ENCODE measurements around the gene KLF5. TPM values are rescaled to one million over a fixed set of nuclear protein-coding genes. Genes with fewer than 3 reads are reported as not detected.

KLF5 gene
- total and polyA plus RNA-seq, 10 of the 15 experiments (the other 5 are each of a cell fraction or from before 2014, with no cell fraction given), result 0.43 to 5.2 (median 1.0) TPM

GRCh38 chr13:73070451-73071098 lies 11.8 kb downstream of the KLF5 start:
- Histone ChIP-seq H3K9me3 (replicated peaks; ENCODE audit: control insufficient read depth, insufficient read depth, low read length) (no peaks in the 10 kb centered on the region), H3K36me3 (ENCODE audit: control insufficient read depth in 2 of 2, insufficient read depth in 2 of 2, low read length in 1 of 2) (no peaks in the 10 kb centered on the region), H3K79me2 (ENCODE audit: control insufficient read depth, insufficient read depth, low read length) (no peaks in the 10 kb centered on the region), H3K27ac (ENCODE audit: control insufficient read depth, insufficient read depth) (no peak overlapping the region), H3K9ac (ENCODE audit: control insufficient read depth, insufficient read depth, low read length) (no peak overlapping the region), H3K4me2 (ENCODE audit: control insufficient read depth, insufficient read depth) (no peak overlapping the region), H3K27me3 (replicated peaks in 1 of 2; ENCODE audit: control insufficient read depth in 2 of 2, insufficient read depth in 2 of 2, low read length in 1 of 2) (no peaks in the 10 kb centered on the region), H2AFZ (ENCODE audit: control insufficient read depth, low read depth, low read length) (no peak overlapping the region), H3K4me3 (no peak overlapping the region), H3K4me1 (ENCODE audit: control insufficient read depth, insufficient read depth, low read length) (peaks cover 3% of the 10 kb centered on the region; the same call in 1 of the 2 replicates), H4K20me1 (ENCODE audit: control insufficient read depth, insufficient read depth) (no peaks in the 10 kb centered on the region)
- no peak for DNase-seq (ENCODE audit: low read depth, low spot score)
- no peak for FAIRE-seq
- BruUV-seq (replicated peaks), result no TSS peak
- WGBS (ENCODE audit: insufficient coverage, insufficient replicate concordance, low lambda C conversion rate, missing lambda C conversion rate), result 59% methylated on average over 5 of the region's 5 CpGs
- ATAC-seq, result no peak
- RAD21 ChIA-PET (ENCODE audit: unreplicated experiment), result interaction anchor here (0.5 to 1.6 kb wide), 2 partner anchors 10 to 74 kb away, joined by 3 to 4 read pairs; no protein-coding TSS in a partner anchor
- POLR2A ChIA-PET, result no interaction called here
- TF ChIP-seq NKRF (conservative IDR thresholded peaks at IDR 0.05), result no peak
- TF ChIP-seq RB1 (IDR thresholded peaks at IDR 0.05; ENCODE audit: borderline replicate concordance), result no peak
- TF ChIP-seq NFIC (IDR thresholded peaks at IDR 0.05; ENCODE audit: low read depth, low read length), result no peak
- no peak for TF ChIP-seq CHD4 (IDR thresholded peaks at IDR 0.05)
- TF ChIP-seq STAT1 (conservative IDR thresholded peaks at IDR 0.05), result no peak
- in situ Hi-C loops (cut with MboI) (no loop called here), intact Hi-C loops (cut with micrococcal nuclease; ENCODE audit: unreplicated experiment) (no loop called here)
- SMC1A ChIA-PET (ENCODE audit: uncharacterized antibody, unreplicated experiment), result no interaction called here
- CTCF ChIA-PET, result no interaction called here

All from GM12878 (cell line).